ENCODE measurements around the gene IL1RAPL2.

DNA sequence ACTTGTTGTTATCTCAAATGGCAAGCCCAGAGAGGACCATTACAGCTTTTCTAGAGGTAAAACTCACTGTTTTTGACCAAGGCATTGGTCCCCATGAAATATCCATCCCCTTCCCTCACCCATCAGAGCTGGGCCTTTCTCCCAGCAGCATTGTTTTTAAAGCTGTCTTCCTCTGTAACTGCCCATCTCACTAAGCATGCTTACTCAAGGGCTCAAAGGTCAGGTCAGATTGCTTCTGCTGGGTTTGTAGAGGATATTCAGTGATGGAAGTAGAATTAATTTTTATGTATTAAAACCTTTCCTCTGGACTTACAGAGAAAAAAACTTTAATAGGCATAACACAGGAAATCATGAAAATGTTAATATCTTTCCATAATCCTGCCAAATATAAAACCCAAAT, 643.4 kb downstream of the IL1RAPL2 start:
- TF ChIP-seq CTCF (IDR thresholded peaks at IDR 0.05; ENCODE audit: low read depth, low read length), result no peak
- no peak for TF ChIP-seq EZH2phosphoT487 (IDR thresholded peaks at IDR 0.05; ENCODE audit: low read depth)

Measured in OCI-LY3 (cell line).